HepG2 (cell line): ENCODE data around the gene WDR27. TPM values are rescaled to one million over a fixed set of nuclear protein-coding genes. Genes with fewer than 3 reads are reported as not detected.

ENCODE experiments used
- ATAC-seq: fragments of 200-7000 bp; cut with Tn5 transposase; 3 replicates; pipeline ENCODE4 v1.9.1; 2020; ENCODE audit warnings: mild to moderate bottlenecking, moderate library complexity
- BruUV-seq: library from RNA; stranded (reverse); fragments of 400-500 nt; replicated peaks from 2 replicates; lab custom pipeline; 2021; lab: Mats Ljungman, UMichigan
- CTCF ChIA-PET: fragments of 300-600 bp; formaldehyde crosslinking; extraction: SDS; loops from one replicate; lab custom pipeline; 2021; ENCODE audit warnings: low total read pairs, inconsistent platforms, low intra/inter-chr PET ratio; lab: Yijun Ruan, JAX
- POLR2A ChIA-PET: fragments of 350-600 bp; sonication (Branson Sonifier 250); formaldehyde crosslinking; loops from one replicate; lab custom pipeline; 2020; ENCODE audit warnings: antibody characterized with exemption, inconsistent platforms; lab: Yijun Ruan, JAX
- DNase-seq: peaks from one replicate; pipeline ENCODE4 v3.0.0-alpha.2; 2015; ENCODE audit warnings: low spot score
- FAIRE-seq: peaks from 3 replicates; lab custom pipeline; 2011; peaks lifted over from hg19 to GRCh38; lab: Jason Lieb, UNC
- H2AFZ ChIP-seq: one replicate; pipeline ENCODE4 v1.6.1; 2011; ENCODE audit warnings: low read length, inconsistent platforms
- H3K27ac ChIP-seq: fragments of 300-600 bp; 3 replicates; pipeline ENCODE4 v1.8.0; 2011; ENCODE audit warnings: mixed run types, mild to moderate bottlenecking, mixed read lengths, low read length, inconsistent platforms; ENCODE audit not compliant: insufficient read depth; ENCODE audit errors: extremely low read length
- H3K27me3 ChIP-seq, 2 experiments: fragments of 200-600 bp in 1 of 2; 2 replicates in 1 of 2; 3 replicates in 1 of 2; pipeline versions ENCODE4 v1.6.0 to v1.8.0; 2011; ENCODE audit warnings: low read length in 2 of 2, mild to moderate bottlenecking in 2 of 2, moderate library complexity in 2 of 2, inconsistent platforms in 1 of 2; ENCODE audit not compliant: insufficient read depth in 2 of 2, control insufficient read depth in 1 of 2
- H3K36me3 ChIP-seq, 2 experiments: fragments of 200-600 bp in 1 of 2; replicated peaks in 1 of 2; 2 replicates in 1 of 2; 3 replicates in 1 of 2; pipeline versions ENCODE4 v1.5.1 to v1.8.0; 2011; ENCODE audit warnings: low read length in 2 of 2, inconsistent platforms in 1 of 2; ENCODE audit not compliant: insufficient read depth in 2 of 2, control insufficient read depth in 1 of 2
- H3K4me1 ChIP-seq: 2 replicates; pipeline ENCODE4 v1.5.1; 2012; ENCODE audit warnings: low read length, inconsistent platforms; ENCODE audit not compliant: insufficient read depth
- H3K4me2 ChIP-seq: 2 replicates; pipeline ENCODE4 v1.6.0; 2011; ENCODE audit warnings: low read depth, low read length, inconsistent platforms
- H3K4me3 ChIP-seq, 3 experiments: fragments of 200-600 bp in 1 of 3; sonication (generic), shearing (Covaris generic) in 1 of 3; replicated peaks in 1 of 3; 2 replicates each; pipeline ENCODE4 v1.5.1; 2011 to 2016; ENCODE audit warnings: low read length in 3 of 3, inconsistent platforms in 2 of 3, low read depth in 2 of 3, mild to moderate bottlenecking in 2 of 3, control low read depth in 1 of 3, mixed read lengths in 1 of 3; ENCODE audit not compliant: insufficient read depth in 1 of 3
- H3K79me2 ChIP-seq: one replicate; pipeline ENCODE4 v1.6.1; 2011; ENCODE audit warnings: low read length, inconsistent platforms; ENCODE audit not compliant: insufficient read depth
- H3K9ac ChIP-seq: 2 replicates; pipeline ENCODE4 v1.6.0; 2011; ENCODE audit warnings: mild to moderate bottlenecking, low read depth, low read length, inconsistent platforms; ENCODE audit not compliant: insufficient read depth
- H3K9me3 ChIP-seq: 2 replicates; pipeline ENCODE4 v1.5.1; 2012; ENCODE audit warnings: mild to moderate bottlenecking, low read length
- H4K20me1 ChIP-seq: 2 replicates; pipeline ENCODE4 v1.6.0; 2011; ENCODE audit warnings: inconsistent platforms, mild to moderate bottlenecking, low read length, moderate library complexity; ENCODE audit not compliant: insufficient read depth
- THAP7 ChIP-seq: sonication (generic); formaldehyde crosslinking; IDR thresholded peaks from 2 replicates; pipeline ENCODE4 v1.8.1; 2023; ENCODE audit warnings: mild to moderate bottlenecking, missing genetic modification reagents
- ZNF382 ChIP-seq: sonication (generic); formaldehyde crosslinking; IDR thresholded peaks from 2 replicates; pipeline ENCODE4 v1.5.0; 2020; ENCODE audit warnings: missing genetic modification reagents, mild to moderate bottlenecking, borderline replicate concordance
- in situ Hi-C: cut with HindIII; loops from 2 replicates; pipeline ENCODE4 v1.10.0; 2017; ENCODE audit warnings: low pct_unique_long_range_greater_than_20kb; ENCODE audit not compliant: extremely low pct_ligation_motif_present
- intact Hi-C: fragments of 100-400 bp; cut with micrococcal nuclease; formaldehyde crosslinking; loops from one replicate; pipeline ENCODE4 v1.10.0; 2022; ENCODE audit not compliant: unreplicated experiment
- polyA plus RNA-seq, 8 experiments: library from polyadenylated mRNA; depleted of rRNA in 3 of 8; stranded (reverse) in 7 of 8; unstranded in 1 of 8; fragments of >200 nt; fragmentation: Illumina TruSeq in 4 of 8; extraction: Trizol in 4 of 8; gene quantifications; 2 replicates each; pipeline versions ENCODE4 v1.2.1 to v1.2.3, GENCODE V29; 2011 to 2016; ENCODE audit warnings: low read depth in 4 of 8, missing spikeins in 1 of 8, mixed read lengths in 1 of 8; ENCODE audit not compliant: insufficient read depth in 1 of 8
- total RNA-seq, 5 experiments: library from RNA; depleted of rRNA; stranded (reverse); fragments of >200 nt; fragmentation: Illumina TruSeq; extraction: Trizol; gene quantifications; 2 replicates each; pipeline ENCODE4 v1.2.3, GENCODE V29; 2016; ENCODE audit warnings: low read depth in 1 of 5
- TF ChIP-seq, protein P1 (sequence below): sonication (generic); formaldehyde crosslinking; IDR thresholded peaks from 2 replicates; pipeline ENCODE4 v1.4.0; 2020; ENCODE audit warnings: missing genetic modification reagents, borderline replicate concordance

Gene WDR27
- total and polyA plus RNA-seq, 2 of the 13 experiments (the other 11 are each of a cell fraction or from before 2014, with no cell fraction given) = 34.1 to 80.3 TPM

- CTCF ChIA-PET = no interaction called here
- in situ Hi-C loops = no loop called here
- FAIRE-seq (no peak), ATAC-seq (no peak), DNase-seq (no peak)
- Histone ChIP-seq H2AFZ (no peak overlapping the region), H3K9me3 (no peaks in the 10 kb centered on the region), H3K27me3 (no peaks in the 10 kb centered on the region), H3K9ac (no peak overlapping the region), H3K36me3 (no peaks in the 10 kb centered on the region), H3K4me3 (no peak overlapping the region), H3K27ac (no peak overlapping the region), H3K4me1 (no peaks in the 10 kb centered on the region), H3K4me2 (no peak overlapping the region), H4K20me1 (no peaks in the 10 kb centered on the region), H3K79me2 (no peaks in the 10 kb centered on the region)
- intact Hi-C loops = no loop called here
- BruUV-seq = no TSS peak
- POLR2A ChIA-PET = no interaction called here
- TF ChIP-seq ZNF382 (CRISPR knock-in tag) = no peak
- TF ChIP-seq, protein P1, sequence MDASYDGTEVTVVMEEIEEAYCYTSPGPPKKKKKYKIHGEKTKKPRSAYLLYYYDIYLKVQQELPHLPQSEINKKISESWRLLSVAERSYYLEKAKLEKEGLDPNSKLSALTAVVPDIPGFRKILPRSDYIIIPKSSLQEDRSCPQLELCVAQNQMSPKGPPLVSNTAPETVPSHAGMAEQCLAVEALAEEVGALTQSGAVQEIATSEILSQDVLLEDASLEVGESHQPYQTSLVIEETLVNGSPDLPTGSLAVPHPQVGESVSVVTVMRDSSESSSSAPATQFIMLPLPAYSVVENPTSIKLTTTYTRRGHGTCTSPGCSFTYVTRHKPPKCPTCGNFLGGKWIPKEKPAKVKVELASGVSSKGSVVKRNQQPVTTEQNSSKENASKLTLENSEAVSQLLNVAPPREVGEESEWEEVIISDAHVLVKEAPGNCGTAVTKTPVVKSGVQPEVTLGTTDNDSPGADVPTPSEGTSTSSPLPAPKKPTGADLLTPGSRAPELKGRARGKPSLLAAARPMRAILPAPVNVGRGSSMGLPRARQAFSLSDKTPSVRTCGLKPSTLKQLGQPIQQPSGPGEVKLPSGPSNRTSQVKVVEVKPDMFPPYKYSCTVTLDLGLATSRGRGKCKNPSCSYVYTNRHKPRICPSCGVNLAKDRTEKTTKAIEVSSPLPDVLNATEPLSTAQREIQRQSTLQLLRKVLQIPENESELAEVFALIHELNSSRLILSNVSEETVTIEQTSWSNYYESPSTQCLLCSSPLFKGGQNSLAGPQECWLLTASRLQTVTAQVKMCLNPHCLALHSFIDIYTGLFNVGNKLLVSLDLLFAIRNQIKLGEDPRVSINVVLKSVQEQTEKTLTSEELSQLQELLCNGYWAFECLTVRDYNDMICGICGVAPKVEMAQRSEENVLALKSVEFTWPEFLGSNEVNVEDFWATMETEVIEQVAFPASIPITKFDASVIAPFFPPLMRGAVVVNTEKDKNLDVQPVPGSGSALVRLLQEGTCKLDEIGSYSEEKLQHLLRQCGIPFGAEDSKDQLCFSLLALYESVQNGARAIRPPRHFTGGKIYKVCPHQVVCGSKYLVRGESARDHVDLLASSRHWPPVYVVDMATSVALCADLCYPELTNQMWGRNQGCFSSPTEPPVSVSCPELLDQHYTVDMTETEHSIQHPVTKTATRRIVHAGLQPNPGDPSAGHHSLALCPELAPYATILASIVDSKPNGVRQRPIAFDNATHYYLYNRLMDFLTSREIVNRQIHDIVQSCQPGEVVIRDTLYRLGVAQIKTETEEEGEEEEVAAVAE (CRISPR knock-in tag) = no peak
- TF ChIP-seq THAP7 (CRISPR knock-in tag) = no peak
These were observed 206.2 kb downstream of the WDR27 start for GRCh38 chr6:169495601-169496000.
